ENCODE measurements around the gene AP2A1. TPM values are rescaled to one million over a fixed set of nuclear protein-coding genes. Genes with fewer than 3 reads are reported as not detected.
A peak's percentile ranks its signal among the peaks of the same experiment; 100 is the strongest.

The AP2A1 gene
- total and polyA plus RNA-seq, 2 of the 13 experiments (the other 11 are each of a cell fraction or from before 2014, with no cell fraction given): 22.7 to 39.7 TPM

DNA sequence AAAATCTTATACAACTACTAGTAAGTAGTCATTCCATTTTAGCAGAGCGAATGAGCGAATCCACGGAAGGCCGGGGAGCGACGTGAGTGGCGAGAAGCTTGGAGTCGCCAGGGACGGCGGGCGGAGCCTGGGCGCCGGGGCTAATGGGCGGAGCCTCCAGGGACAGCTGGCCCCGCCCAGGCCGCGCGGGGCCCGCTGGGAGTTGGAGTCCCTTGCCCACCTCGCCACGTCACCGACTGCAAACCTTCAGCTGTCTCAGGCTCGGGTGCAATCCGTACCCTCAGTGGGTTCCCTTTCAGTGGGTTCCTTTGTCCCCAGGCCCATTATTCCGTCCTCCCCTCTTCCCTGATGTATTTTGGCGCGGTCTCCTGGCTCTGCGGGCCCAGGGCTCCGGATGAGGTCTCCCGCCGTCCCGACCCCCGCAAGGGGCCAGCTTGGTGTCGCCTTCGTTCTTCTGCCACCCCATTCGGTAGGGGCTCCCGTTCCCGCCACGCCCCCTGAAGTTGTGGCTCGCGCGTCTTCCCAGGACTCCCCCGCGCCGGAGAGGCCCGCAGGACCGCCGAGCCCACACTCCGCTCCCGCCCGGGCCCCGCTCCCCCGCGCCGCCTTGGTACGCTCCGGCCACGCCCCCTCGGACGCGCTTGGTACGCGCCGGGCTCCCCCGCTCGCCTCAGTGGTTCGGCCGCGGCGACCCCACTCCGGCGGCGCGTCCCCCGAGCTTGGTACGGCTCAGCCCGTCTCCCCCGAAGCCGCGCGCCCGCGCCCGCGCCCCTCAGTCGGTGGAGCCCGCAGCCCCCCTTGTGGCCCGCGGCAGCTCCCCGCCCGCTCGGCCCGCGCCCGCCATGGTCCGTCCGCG is 83.9 kb downstream of the AP2A1 start, which contains the start of gene PTOV1 (continued):
- TF ChIP-seq CREM (IDR thresholded peaks at IDR 0.05) (peak; percentile 80), CREM (CRISPR knock-in tag; IDR thresholded peaks at IDR 0.05) (peak; percentile 63; the same call in 1 of the 2 replicates), PITX1 (CRISPR knock-in tag; IDR thresholded peaks at IDR 0.05) (peak; percentile 57; the same call in 1 of the 2 replicates), ZNF343 (CRISPR knock-in tag; IDR thresholded peaks at IDR 0.05) (peak; percentile 31; the same call in 1 of the 2 replicates), JARID2 (CRISPR knock-in tag; IDR thresholded peaks at IDR 0.05; ENCODE audit: insufficient replicate concordance) (no peak), RCOR2 (CRISPR knock-in tag; IDR thresholded peaks at IDR 0.05) (no peak), BHLHE40 (IDR thresholded peaks at IDR 0.05; ENCODE audit: low read length) (peak; percentile 96), SCMH1 (CRISPR knock-in tag; IDR thresholded peaks at IDR 0.05; ENCODE audit: borderline replicate concordance) (no peak), FIP1L1 (IDR thresholded peaks at IDR 0.05; ENCODE audit: borderline replicate concordance, insufficient read depth, low read depth, low read length) (no peak), ZNF781 (CRISPR knock-in tag; IDR thresholded peaks at IDR 0.05; ENCODE audit: borderline replicate concordance, not compliant biosample characterization) (peak; percentile 70), ZNF331 (CRISPR knock-in tag; IDR thresholded peaks at IDR 0.05) (peak; percentile 74), FOSL1 (CRISPR knock-in tag; IDR thresholded peaks at IDR 0.05; ENCODE audit: borderline replicate concordance) (no peak), SMYD3 (CRISPR knock-in tag; IDR thresholded peaks at IDR 0.05) (no peak), CCDC6 (CRISPR knock-in tag; IDR thresholded peaks at IDR 0.05) (peak; percentile 78; the same call in 1 of the 2 replicates), NFKBIZ (CRISPR knock-in tag; IDR thresholded peaks at IDR 0.05) (no peak), ZFY (CRISPR knock-in tag; IDR thresholded peaks at IDR 0.05) (peak; percentile 98), ATF7-NPFF (CRISPR knock-in tag; IDR thresholded peaks at IDR 0.05; ENCODE audit: low read depth) (0 out of 2 replicates have a peak, but pooled peaks have one; percentile 55), AGO1 (IDR thresholded peaks at IDR 0.05; ENCODE audit: low read depth, low read length, poor library complexity, severe bottlenecking) (peak; percentile 90), MED1 (CRISPR knock-in tag; IDR thresholded peaks at IDR 0.05) (peak; percentile 51), ZBTB7A (CRISPR knock-in tag; IDR thresholded peaks at IDR 0.05) (peak; percentile 58; the same call in 1 of the 2 replicates), HOXA5 (CRISPR knock-in tag; IDR thresholded peaks at IDR 0.05) (0 out of 2 replicates have a peak, but pooled peaks have one; percentile 54), HES4 (CRISPR knock-in tag; IDR thresholded peaks at IDR 0.05; ENCODE audit: borderline replicate concordance) (no peak), ZFX (CRISPR knock-in tag; IDR thresholded peaks at IDR 0.05; ENCODE audit: low read depth) (peak; percentile 97), ZFP82 (CRISPR knock-in tag; IDR thresholded peaks at IDR 0.05; ENCODE audit: borderline replicate concordance) (no peak)
- TF ChIP-seq, protein P1, sequence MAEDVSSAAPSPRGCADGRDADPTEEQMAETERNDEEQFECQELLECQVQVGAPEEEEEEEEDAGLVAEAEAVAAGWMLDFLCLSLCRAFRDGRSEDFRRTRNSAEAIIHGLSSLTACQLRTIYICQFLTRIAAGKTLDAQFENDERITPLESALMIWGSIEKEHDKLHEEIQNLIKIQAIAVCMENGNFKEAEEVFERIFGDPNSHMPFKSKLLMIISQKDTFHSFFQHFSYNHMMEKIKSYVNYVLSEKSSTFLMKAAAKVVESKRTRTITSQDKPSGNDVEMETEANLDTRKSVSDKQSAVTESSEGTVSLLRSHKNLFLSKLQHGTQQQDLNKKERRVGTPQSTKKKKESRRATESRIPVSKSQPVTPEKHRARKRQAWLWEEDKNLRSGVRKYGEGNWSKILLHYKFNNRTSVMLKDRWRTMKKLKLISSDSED (CRISPR knock-in tag; IDR thresholded peaks at IDR 0.05): 0 out of 2 replicates have a peak, but pooled peaks have one; percentile 57
- TF ChIP-seq, protein P2, sequence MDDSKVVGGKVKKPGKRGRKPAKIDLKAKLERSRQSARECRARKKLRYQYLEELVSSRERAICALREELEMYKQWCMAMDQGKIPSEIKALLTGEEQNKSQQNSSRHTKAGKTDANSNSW (CRISPR knock-in tag; IDR thresholded peaks at IDR 0.05; ENCODE audit: borderline replicate concordance): peak; percentile 85; the same call in 1 of the 2 replicates
- TF ChIP-seq, protein P3, sequence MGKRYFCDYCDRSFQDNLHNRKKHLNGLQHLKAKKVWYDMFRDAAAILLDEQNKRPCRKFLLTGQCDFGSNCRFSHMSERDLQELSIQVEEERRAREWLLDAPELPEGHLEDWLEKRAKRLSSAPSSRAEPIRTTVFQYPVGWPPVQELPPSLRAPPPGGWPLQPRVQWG (CRISPR knock-in tag; IDR thresholded peaks at IDR 0.05; ENCODE audit: borderline replicate concordance, low read depth): no peak
- TF ChIP-seq, protein P4, sequence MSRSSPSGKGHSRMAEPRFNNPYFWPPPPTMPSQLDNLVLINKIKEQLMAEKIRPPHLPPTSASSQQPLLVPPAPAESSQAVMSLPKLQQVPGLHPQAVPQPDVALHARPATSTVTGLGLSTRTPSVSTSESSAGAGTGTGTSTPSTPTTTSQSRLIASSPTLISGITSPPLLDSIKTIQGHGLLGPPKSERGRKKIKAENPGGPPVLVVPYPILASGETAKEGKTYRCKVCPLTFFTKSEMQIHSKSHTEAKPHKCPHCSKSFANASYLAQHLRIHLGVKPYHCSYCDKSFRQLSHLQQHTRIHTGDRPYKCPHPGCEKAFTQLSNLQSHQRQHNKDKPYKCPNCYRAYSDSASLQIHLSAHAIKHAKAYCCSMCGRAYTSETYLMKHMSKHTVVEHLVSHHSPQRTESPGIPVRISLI (CRISPR knock-in tag; IDR thresholded peaks at IDR 0.05; ENCODE audit: borderline replicate concordance): no peak
